ENCODE data around the gene MYO10. TPM values are rescaled to one million over a fixed set of nuclear protein-coding genes. Genes with fewer than 3 reads are reported as not detected.

MYO10 gene
- total and polyA plus RNA-seq, 2 of the 8 experiments (the other 6 are each of a cell fraction or from before 2014, with no cell fraction given), result 21.5 to 107 TPM

DNA sequence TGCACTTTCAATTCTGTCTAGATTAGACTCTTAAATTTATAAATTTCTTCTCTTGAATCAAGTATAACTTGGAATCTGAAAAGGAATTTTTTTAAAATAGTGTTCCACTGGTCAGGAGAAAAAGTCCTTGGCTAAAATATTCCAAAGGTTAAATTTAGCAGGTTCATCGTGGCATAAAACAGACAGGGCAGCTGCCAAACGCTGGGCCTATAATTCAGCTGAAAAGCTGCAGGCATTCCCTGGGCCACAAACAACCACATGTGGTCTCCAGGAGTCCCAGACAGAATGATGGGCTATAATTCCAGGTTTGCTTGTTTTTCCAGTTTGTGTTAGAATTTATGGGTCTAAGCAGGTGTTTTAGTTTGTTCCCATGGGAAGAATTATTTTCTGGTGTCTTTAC is 248.2 kb downstream of the MYO10 start (continued):
- TF ChIP-seq CHD2 (IDR thresholded peaks at IDR 0.05; ENCODE audit: low read length), result no peak
- TF ChIP-seq GABPA (IDR thresholded peaks at IDR 0.05; ENCODE audit: borderline replicate concordance, insufficient read depth, low read length), result no peak
